ENCODE measurements around the gene TBCEL.

The TBCEL gene, protein sequence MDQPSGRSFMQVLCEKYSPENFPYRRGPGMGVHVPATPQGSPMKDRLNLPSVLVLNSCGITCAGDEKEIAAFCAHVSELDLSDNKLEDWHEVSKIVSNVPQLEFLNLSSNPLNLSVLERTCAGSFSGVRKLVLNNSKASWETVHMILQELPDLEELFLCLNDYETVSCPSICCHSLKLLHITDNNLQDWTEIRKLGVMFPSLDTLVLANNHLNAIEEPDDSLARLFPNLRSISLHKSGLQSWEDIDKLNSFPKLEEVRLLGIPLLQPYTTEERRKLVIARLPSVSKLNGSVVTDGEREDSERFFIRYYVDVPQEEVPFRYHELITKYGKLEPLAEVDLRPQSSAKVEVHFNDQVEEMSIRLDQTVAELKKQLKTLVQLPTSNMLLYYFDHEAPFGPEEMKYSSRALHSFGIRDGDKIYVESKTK

DNA sequence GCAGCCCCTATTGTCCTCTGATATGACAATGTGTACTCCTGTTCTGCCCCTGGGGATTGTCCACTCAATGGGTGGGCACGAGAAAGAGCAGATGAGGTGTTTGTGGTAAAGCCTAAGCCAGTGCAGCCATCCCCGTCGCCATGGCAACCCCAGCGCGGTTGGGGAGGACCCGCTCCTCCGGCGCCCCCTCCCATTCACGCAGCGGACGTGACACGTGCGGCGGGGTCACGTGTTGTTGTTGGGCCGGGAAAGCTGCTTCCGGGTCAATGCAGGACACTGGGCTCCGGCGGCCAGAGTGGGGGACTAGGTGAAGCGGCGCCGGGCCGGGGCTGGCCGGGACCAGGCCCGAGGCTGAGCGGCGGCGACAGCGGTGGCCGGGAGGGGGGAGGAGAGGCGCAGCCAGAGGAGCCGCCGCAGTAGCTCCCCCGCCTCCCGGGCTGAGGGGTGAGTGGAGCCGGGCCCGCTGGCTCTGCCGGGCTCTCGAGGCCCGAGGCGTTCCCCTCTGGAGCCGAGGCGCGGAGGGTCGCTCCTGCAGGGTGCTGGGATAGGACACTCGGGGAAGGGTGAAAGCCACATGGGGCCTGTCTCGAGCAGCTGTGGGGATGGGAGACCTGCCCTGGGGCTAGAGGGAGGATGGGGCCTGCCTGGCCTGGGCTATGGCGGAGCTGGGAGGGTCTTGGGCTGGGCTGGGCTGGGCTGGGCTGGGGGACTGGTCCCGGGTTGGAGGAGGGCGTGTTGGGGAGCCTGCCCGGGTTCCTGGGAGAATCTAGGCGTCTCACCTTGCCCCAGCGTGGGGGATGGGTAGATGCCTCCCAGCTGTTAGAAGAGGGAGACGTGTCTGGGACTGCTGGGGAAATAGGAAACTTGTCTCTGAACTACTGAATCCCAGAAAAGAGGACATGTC is at the start of gene TBCEL:
TBCEL (plus strand) TSS at position 255 of the 904 bp plus-strand sequence. CDS start 21,589 bp downstream, outside the sequence.
- Mint-ChIP-seq H3K36me3 (ENCODE audit: low read depth) (no peaks in the 10 kb centered on the region), H3K9me3 (no peaks in the 10 kb centered on the region), H3K27ac (peak within 1 kb of the TSS; percentile 67), H3K27me3 (peaks cover 3% of the 10 kb centered on the region), H3K4me1 (peaks cover 21% of the 10 kb centered on the region), H3K4me3 (peak within 1 kb of the TSS; percentile 71)
- ATAC-seq, result peak; percentile 80
- peak; percentile 87 for DNase-seq

DNA sequence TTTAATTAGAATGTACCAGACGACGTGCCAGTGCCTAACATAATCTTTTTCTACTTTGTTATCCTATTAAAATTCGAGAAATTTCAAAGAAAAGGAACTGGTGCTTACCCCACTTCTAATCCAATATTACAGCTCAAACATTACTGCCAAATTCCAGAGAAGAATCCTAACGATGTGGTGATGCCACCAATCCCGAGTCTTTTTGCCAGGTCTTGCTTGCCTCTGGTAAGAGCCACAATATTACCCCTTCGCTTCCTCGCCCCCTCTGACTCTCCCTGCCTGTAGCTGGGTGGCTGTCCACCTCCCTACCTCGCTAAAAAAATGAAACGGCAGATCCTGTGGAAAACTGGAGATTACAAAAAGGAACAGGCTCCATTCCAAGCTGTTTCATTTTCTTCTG is 49.4 kb upstream of the TBCEL start:
- peaks cover 34% of the 10 kb centered on the region for H3K27me3 Mint-ChIP-seq

DNA sequence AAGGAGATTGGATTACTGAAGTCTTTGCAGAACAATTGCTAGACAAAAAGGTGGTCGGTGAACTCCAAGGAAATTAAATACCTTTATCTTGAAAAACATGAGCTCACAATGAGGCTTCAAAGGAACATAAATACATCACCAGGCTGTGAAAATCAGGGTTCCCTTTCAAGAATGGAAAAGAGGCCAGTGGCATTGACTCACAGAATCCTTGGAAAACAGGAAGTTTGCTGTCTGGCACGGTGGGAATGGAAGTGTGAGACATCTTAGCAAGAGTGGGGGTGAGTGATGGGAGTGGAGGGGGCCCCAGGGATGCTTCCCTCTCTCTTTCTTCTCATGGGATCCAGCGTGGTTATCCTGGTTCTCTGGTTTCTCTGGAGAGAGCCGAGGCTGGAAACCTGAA is 48.9 kb upstream of the TBCEL start:
- no peak for ATAC-seq
- Mint-ChIP-seq H3K4me3 (no peak overlapping the region), H3K9me3 (no peaks in the 10 kb centered on the region), H3K27me3 (peaks cover 37% of the 10 kb centered on the region), H3K36me3 (ENCODE audit: low read depth) (no peaks in the 10 kb centered on the region), H3K27ac (no peak overlapping the region), H3K4me1 (no peaks in the 10 kb centered on the region)
- DNase-seq, result no peak

More for the DNA sequence above, 49.4 kb upstream of the TBCEL start:
- Mint-ChIP-seq H3K4me1 (no peaks in the 10 kb centered on the region), H3K9me3 (no peaks in the 10 kb centered on the region), H3K36me3 (ENCODE audit: low read depth) (no peaks in the 10 kb centered on the region), H3K4me3 (no peak overlapping the region), H3K27ac (no peak overlapping the region)
- DNase-seq (no peak), ATAC-seq (no peak)

DNA sequence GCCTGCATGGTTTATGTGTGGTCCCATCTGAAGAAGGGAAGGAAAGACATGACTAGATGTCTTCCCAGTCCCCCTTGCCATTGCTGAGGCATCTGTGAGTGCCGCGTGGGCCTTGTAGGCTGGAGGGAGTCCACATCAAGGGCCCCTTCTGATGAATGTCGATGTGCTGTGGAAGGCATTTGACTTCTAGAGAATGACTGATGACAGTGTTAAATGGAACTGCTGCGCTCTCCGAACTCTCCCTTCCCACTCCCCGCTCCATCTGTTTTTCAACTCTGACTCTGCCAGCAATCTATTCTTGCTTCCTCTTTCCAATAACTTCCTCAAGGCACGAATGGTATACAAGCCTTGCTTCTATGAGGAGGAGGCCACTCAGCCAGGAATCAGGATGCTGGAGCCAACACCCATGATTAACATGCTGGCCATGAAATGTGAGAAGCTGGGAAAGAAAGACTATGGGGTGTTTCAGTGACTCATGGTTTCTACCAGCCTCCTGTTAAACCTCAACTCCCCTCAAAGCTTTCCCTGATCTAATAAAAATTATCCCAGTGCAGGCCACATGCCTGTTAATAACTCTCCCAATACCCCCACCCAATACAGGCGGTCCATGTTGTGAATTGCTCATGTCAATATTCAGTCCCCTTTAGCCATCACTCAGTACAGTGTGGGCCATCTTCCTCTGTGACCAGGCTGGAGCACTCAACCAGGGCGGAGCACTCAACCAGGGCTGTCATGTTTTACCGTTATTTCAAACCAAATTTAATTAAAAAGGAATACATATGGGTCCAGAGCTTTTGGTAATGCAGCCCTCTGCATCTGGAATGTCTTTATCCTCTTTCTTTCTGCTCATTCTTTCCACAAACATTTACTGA is 46.4 kb upstream of the TBCEL start:
- Mint-ChIP-seq H3K4me3 (no peak overlapping the region), H3K36me3 (ENCODE audit: low read depth) (no peaks in the 10 kb centered on the region), H3K27me3 (peaks cover 34% of the 10 kb centered on the region), H3K4me1 (no peaks in the 10 kb centered on the region), H3K27ac (no peak overlapping the region), H3K9me3 (no peaks in the 10 kb centered on the region)
- DNase-seq (no peak), ATAC-seq (no peak)

DNA sequence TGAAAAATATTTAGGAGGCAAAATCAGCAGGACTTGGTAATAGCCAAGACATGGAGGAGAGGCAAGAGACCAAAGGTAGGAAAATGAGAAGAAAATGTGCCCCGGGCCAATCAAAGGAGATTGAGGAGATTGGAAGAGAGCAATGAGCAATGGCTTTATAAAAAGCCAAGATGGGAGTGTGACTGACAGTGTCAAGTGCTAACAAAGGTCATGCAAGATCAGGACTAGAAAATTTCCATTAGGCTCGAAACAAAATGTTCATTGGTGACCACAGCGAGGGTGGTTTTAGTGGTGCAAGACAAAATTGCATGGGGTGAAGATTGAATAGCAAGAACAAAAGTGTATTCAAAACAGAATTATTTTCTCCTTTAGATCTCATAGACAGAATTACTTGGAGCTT is 45.2 kb upstream of the TBCEL start:
- peaks cover 37% of the 10 kb centered on the region for H3K27me3 Mint-ChIP-seq
- no peak for ATAC-seq
- H3K9me3 Mint-ChIP-seq, result no peaks in the 10 kb centered on the region

DNA sequence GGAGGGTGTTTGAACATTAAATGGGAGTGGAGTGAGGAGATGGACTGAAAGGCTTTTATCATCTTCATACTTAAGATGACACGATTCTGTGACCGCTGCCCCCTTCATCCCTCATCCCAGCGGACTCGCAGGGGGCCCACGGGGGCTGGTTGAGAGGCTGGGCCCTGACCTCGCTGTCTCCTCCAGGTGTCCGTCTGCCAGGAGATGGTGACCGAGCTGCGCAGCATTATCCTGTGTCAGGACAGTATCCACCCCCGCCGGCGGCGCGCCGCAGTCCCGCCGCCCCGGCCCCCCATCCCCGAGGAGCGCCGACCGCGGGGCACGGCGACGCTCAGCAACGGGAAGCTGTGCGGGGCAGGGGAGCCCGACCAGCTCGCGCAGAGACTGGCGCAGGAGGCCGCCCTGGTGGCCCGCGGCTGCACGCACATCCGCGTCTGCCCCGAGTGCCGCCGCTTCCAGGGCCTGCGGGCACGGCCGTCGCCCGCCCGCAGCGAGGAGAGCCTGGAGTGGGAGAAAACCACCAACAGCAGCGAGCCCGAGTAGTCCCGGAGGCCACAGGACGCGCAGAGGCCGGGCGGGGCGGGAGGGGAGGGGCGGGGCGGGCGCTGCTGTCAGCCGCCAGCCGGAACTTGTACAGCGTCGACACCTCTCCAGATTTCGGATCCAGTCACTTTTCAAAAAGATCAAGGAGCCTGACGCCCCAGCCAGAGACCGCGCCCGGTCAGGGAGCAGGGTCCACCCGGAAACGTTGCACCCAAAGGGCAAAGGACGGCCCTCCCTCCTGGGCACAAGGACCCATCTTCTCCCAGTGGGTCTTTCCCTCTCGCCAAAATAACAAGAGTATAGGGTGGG is 38.0 kb upstream of the TBCEL start:
- peak overlapping the region; percentile 74 for H3K4me3 Mint-ChIP-seq
- H3K9me3 Mint-ChIP-seq, result no peaks in the 10 kb centered on the region
- H3K27me3 Mint-ChIP-seq, result peaks cover 34% of the 10 kb centered on the region
- no peaks in the 10 kb centered on the region for H3K36me3 Mint-ChIP-seq (ENCODE audit: low read depth)
- DNase-seq, result peak; percentile 37
- H3K4me1 Mint-ChIP-seq, result peaks cover 10% of the 10 kb centered on the region
- ATAC-seq, result peak; percentile 88
- H3K27ac Mint-ChIP-seq, result no peak overlapping the region

More for the DNA sequence above, 45.2 kb upstream of the TBCEL start:
- Mint-ChIP-seq H3K4me1 (no peaks in the 10 kb centered on the region), H3K27ac (no peak overlapping the region), H3K4me3 (no peak overlapping the region), H3K36me3 (ENCODE audit: low read depth) (no peaks in the 10 kb centered on the region)
- no peak for DNase-seq

DNA sequence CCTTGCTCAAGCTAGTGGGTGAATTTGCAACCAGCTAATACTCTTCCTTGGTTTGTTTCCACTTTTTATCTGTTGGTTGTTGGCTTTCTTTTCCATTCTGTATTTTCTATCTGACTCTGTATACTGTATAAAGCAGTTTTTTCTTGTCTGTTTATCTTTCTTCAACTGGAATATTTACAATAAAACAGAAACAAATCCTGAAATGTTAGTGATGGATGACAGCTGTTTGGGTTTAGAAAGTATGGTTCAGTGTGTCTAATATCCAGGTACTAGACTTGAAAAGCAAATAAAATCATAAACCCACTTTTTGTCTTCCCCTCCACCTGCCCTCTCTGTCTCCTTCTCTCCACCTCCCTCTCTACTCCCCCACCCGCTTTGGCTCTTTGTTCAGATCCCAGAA is 35.3 kb upstream of the TBCEL start:
- no peak for ATAC-seq
- H3K4me1 Mint-ChIP-seq, result peaks cover 10% of the 10 kb centered on the region
- peaks cover 23% of the 10 kb centered on the region for H3K27me3 Mint-ChIP-seq
- H3K27ac Mint-ChIP-seq, result no peak overlapping the region
- H3K36me3 Mint-ChIP-seq (ENCODE audit: low read depth), result no peaks in the 10 kb centered on the region
- DNase-seq, result no peak
- no peaks in the 10 kb centered on the region for H3K9me3 Mint-ChIP-seq
- H3K4me3 Mint-ChIP-seq, result no peak overlapping the region

DNA sequence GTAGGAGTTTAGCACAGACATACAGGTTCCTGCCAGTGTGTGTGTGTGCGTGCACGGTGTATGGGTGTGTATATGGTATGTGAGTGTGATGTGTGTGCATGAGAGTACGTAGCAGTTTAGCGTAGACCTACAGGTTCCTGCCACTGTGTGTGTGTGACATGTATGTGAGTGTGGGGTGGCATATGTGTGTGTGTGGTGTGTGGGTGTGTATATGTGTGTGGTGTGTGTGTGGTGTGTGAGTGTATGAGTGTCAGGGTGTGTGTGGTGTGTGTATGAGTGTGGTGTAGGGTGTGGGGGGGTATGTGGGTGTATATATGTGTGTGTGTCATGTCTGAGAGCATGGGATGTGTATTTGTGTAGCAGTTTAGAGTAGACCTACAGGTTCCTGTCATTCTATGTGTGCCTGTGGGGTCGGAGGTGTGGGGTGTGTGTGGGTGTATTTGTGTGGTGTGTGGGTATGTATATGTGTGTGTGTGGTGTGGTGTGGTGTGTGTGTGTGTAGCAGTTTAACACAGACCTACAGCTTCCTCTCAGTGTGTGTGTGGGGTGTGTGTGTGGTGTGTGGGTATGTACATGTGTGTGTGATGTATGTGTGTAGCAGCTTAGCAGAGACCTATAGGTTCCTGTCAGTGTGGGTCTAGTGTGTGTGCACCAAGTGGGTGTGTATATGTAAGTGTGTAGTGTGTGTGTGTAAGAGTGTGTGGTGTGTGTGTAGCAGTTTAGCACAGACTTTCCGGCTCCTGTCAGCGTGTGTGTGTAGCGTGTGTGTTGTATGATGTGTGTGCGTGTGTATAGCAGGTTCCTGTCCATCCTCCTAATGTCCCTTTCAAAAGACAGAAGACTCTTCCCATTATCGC is 31.8 kb upstream of the TBCEL start:
- no peak overlapping the region for H3K4me3 Mint-ChIP-seq
- H3K27ac Mint-ChIP-seq, result no peak overlapping the region
- no peak for ATAC-seq

DNA sequence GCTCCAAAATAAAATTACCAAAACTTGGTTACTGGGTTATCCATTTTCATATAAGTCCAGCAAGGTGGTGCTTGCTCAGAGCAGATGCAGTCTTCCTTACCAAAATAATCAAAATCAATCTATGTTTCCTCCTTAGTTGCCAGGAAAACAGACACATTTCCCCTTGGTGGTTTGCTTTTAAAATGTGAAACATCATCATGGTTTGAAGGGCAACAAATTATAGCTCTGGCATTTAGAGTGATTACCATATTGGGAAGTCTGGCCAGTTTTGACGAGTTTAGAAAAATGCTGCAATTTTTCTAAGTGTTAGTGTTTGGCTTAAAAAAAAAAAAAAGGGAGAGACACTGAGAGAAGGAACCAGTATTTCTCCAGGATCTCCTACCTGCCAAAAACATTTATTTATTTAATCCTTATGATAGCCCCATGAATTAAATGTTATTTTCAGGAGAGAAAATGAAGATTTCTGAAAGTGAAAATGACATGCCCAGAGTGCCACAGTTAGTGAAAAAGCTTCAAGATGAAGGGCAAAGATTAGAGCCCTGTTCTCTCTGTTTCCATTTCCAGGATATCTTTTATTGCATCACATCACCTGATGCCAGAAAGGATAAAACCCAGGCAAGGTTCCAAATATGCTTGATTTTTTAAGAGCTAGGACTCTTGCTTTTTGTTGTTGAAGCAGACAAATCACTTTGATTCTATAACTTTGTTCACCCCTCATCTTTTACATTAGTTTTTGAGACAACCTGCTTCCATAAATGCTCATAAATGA is 29.6 kb upstream of the TBCEL start:
- H3K27me3 Mint-ChIP-seq, result peaks cover 6% of the 10 kb centered on the region
- ATAC-seq (no peak), DNase-seq (no peak)
- no peaks in the 10 kb centered on the region for H3K9me3 Mint-ChIP-seq
- H3K36me3 Mint-ChIP-seq (ENCODE audit: low read depth), result no peaks in the 10 kb centered on the region
- peaks cover 6% of the 10 kb centered on the region for H3K4me1 Mint-ChIP-seq
- peak overlapping the region; percentile 47 for H3K27ac Mint-ChIP-seq
- H3K4me3 Mint-ChIP-seq, result no peak overlapping the region

More for the DNA sequence above, 31.8 kb upstream of the TBCEL start:
- no peaks in the 10 kb centered on the region for H3K9me3 Mint-ChIP-seq
- H3K27me3 Mint-ChIP-seq, result peaks cover 9% of the 10 kb centered on the region
- no peak for DNase-seq
- peaks cover 6% of the 10 kb centered on the region for H3K4me1 Mint-ChIP-seq
- H3K36me3 Mint-ChIP-seq (ENCODE audit: low read depth), result no peaks in the 10 kb centered on the region

DNA sequence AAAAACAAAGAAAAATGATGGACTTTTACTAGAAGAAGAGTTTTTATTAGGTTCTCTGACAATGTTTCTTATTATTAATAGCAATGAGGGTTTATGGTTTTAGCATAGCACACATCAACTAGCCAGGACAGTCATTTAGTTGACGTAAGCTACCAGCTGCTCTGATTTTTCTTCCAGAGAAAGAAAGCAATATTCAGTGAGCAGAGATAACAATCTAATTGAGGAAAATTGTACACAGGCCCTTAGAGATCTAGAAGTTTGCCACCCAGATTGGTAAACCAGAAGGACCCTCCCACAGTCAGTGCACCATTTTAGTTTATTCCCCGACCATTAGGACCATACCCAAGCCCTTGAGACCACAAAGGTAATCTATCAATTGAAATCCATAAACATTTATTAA is 28.7 kb upstream of the TBCEL start:
- no peak for DNase-seq
- H3K4me1 Mint-ChIP-seq, result peaks cover 6% of the 10 kb centered on the region
- no peaks in the 10 kb centered on the region for H3K36me3 Mint-ChIP-seq (ENCODE audit: low read depth)
- H3K27me3 Mint-ChIP-seq, result peaks cover 6% of the 10 kb centered on the region
- no peak for ATAC-seq
- no peak overlapping the region for H3K27ac Mint-ChIP-seq
- H3K4me3 Mint-ChIP-seq, result no peak overlapping the region
- no peaks in the 10 kb centered on the region for H3K9me3 Mint-ChIP-seq

DNA sequence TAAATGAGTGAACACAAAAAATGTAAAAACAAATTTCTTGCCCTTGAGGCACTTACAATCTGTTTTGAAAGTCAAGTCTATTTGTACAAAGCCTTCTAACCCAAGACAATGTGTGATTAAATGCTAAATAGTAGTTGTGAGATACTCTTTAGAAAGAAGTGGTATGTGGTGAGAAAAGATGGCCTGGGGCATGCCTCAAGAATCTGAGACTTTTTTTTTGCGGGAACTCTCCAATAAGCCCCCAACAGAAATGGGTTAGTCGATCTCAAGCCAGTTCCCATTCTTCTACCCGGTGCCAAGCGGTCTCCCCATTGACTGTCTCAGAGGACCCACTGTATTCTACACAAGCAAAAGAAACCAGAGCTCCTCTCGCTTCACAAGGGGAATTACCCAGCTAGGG is 26.9 kb upstream of the TBCEL start:
- Mint-ChIP-seq H3K9me3 (no peaks in the 10 kb centered on the region), H3K27ac (no peak overlapping the region), H3K4me3 (no peak overlapping the region), H3K4me1 (peaks cover 6% of the 10 kb centered on the region), H3K27me3 (peaks cover 12% of the 10 kb centered on the region), H3K36me3 (ENCODE audit: low read depth) (no peaks in the 10 kb centered on the region)
- no peak for ATAC-seq
- no peak for DNase-seq

DNA sequence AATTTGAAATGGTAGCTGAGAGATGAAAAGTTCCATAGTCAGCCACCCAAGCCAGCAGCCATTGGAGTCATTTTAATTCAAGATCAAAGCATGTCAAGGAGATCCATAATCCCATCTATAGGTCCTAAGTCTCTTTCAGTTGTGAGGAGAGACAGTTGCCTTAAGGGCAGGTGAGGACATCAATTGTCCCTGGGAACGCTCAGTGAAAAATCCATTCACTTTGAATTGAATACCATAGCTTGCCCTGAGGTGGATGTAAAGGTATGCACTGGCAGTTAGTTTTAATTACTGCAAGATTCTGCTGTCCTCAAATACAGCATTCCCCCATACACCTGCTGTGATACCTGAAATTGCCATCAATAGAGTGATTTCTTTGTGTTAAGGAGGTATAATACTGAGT is 25.3 kb upstream of the TBCEL start:
- Mint-ChIP-seq H3K27ac (no peak overlapping the region), H3K36me3 (ENCODE audit: low read depth) (no peaks in the 10 kb centered on the region), H3K9me3 (no peaks in the 10 kb centered on the region), H3K4me1 (peaks cover 6% of the 10 kb centered on the region), H3K4me3 (no peak overlapping the region), H3K27me3 (peaks cover 12% of the 10 kb centered on the region)
- no peak for ATAC-seq
- no peak for DNase-seq

All from activated naive CD8-positive, alpha-beta T cell treated with anti-CD3 and anti-CD28 coated beads, Interleukin-2, amount 50 U/mL, for 24 hours (primary cell).